CD4-positive, alpha-beta T cell treated with Interleukin-6 at 100 ng/mL for 8 hours (primary cell): Measurements from ENCODE around the gene ATP6AP1.

Source experiments
- DNase-seq: peaks from one replicate; pipeline ENCODE4 v3.0.0-alpha.2; 2020; ENCODE audit warnings: mixed read lengths, low spot score

The ATP6AP1 gene

DNA sequence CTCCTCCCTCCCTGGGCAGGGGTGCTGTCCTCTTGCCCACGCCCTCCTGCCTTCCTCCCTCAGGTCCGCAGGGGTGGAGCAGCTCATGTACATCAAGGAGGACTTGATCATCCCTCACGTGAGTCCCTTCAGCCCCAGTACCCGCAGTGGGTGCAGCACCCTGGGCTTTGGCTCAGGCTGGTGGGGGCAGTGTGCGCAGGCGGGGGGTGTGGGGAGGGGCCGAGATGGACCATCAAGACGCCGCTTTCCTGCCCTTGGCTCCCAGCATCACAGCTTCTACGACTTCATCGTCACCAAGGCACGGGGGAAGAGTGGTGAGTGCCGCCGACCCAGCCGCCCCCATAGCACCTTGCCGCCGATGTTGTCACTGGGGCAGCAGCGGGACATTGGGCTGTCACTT is 21.1 kb downstream of the ATP6AP1 start:
- DNase-seq, result no peak

DNA sequence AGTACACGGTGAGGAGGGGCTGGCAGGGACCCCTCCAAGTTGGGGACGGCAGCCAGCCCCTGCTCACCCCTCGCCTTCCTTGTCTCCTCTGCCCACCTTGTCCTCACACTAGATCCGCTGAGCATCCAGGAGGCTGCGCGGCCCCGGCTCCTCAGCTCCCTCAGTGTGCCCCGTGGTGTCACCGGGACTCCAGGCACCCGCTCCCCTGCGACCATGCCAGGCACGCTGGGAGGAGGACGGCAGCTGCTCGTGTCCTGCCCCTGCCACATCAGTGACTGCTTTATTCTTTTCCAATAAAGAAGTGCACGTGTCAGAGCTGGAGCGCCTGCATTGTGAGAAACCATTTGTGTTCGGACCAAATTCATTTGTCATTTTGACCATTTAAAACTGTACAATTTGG is 21.8 kb downstream of the ATP6AP1 start:
- DNase-seq, result no peak

DNA sequence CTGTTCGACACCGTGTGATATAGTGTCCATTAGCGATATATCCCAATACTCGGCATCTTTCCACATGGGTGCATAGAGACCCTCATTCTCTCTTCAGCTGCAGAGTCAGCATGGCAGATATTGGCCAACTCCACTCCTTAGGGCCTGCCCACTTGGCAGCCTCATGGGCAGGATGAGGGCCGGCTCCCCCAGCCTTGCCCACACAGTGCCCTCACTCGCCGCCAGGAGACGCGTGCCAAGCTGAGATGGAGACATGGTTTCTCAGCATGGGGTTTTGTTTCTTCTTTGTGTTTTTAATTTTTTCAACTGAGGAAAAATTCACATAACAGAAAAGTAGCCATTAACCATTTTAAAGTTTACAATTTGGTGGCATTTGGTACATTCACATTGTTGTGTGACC is 24.3 kb downstream of the ATP6AP1 start:
- no peak for DNase-seq

DNA sequence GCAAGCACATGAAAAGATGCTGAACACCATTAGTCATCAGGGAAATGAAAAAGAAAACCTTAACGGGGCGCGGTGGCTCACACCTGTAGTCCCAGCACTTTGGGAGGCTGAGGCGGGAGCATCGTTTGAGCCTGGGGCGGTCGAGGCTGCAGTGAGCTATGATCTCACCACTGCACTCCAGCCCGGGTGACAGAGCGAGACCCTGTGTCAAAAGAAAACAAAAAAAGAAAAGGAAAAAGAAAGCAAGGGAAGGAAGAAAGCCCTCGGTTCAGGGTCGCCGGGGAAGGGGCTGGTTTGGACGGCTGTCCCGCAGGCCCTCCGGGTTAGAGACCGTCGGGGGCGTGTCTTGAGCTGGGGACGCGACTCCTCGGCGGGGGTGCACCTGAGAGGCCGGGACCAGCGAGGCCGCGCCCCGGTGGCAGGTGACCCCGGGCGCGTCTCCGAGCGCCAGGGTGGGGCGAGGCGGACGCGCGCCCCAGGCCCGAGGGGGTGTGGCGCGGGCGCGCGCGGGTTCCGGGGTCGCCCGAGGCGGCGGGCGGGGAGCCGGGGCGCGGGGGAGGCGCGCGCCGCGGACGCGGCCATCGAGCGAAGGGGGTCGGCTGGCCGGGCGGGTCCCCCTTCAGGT is 29.1 kb downstream of the ATP6AP1 start:
- peak; percentile 55 for DNase-seq

DNA sequence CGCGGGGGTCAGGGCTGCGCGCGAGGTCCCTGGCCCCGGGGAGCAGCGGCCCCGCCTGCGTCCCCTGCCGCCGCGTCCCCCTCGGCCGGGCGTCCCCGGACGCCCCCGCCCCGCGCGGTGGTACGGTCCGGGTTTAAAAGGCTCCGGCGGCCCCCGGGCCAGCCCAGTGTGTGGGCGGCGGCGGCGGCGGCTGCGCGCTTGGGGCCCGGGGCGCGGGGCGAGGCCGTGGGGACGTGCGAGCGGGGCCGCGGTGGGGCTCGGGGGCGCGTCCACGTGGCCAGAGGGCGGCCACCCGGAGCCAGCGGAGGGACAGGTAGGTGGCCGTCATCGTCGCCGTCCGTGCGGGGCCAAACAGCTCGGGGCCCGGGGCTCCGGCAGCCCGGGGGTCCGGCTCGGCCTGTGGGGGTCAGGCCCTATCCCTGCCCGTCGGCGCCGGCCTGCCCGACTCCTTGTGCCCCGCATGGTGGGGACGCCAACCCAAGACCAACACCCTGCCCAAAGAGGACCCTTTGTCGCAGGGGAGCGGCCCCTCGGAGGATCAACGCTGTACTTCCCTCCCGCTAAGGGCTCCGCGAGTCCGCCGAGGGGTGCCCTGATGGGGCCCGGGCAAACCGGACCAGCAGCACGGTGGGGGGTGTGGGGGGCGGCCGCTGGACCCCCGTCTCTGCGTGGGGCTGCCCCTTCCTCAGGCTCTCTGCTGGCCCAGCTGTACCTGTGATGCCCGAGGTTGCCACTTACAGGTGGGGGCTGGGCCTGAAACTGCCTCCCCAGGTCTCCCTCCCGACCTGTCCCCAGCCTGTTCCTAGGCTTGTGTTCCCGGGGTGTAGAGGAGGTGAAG is 29.9 kb downstream of the ATP6AP1 start, which contains the start of gene PLXNA3:
Gene PLXNA3 (plus strand): TSS at position 166 of the 838 bp plus-strand sequence. CDS start 1,903 bp downstream, outside the sequence.
- peak; percentile 48 for DNase-seq

DNA sequence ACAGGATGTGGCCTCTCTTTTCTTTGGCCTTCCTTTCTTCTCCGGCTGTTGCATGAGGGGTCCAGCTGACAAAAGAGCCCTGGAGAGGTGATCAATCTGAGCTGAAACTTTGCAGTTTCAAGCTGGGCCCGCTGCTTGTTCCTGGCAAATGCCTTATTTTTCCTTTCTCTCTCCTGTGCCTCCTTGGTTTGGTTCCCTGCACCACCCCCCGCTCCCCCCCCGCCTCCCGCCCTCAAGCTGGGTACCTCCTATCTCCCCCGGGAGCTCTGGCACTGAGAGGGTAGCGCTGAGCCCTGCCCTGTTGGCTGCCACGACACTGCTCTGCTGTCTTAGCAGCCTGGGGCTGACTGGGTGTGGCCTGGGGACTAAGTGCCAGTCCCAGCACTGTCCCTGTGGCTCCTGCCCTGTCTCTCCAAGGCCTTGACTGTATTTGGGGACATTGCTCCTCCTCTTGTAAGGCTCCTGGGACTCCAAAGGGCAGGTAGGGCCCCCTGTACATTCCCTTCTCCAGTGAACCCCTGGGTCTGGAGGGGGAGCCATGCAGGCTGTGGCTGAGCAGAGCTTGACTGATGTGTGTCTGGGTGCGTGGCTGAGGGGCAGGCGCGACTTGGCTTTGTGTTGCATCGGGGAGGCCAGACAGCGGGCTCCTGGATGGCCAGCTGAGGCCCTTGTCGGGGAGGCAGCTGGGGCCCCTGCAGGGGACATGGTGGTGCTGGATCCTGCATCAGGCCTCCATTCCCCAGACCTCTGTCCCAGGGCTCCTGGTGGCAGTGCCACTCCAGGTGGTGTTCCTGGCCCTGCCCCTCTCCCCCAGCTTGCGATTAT is 30.7 kb downstream of the ATP6AP1 start:
- DNase-seq, result no peak

DNA sequence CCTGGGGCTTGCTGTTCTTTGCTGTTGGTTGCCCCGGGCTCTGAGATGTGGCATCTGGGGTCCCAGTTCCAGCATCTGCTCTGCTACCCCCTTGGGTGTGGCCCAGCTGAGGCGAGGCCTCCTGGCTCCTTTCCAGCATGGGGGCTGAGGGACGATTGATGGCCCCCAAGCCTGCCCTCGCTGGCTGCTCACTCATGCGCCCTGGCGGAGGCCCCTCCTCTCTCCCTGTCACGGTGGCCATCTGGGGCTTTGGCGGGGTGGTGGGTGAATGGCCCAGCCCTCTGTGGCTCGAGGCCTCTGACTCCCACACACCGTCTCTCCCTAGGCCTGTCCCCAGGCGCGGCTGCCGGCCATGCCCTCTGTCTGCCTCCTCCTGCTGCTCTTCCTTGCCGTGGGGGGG is 31.4 kb downstream of the ATP6AP1 start:
- DNase-seq, result no peak

DNA sequence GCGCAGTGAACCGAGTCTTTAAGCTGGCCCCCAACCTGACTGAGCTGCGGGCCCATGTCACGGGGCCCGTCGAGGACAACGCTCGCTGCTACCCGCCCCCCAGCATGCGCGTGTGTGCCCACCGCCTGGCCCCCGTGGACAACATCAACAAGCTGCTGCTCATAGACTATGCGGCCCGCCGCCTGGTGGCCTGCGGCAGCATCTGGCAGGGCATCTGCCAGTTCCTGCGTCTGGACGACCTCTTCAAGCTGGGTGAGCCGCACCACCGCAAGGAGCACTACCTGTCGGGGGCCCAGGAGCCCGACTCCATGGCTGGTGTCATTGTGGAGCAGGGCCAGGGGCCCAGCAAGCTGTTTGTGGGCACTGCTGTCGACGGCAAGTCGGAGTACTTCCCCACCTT is 31.8 kb downstream of the ATP6AP1 start:
- no peak for DNase-seq

DNA sequence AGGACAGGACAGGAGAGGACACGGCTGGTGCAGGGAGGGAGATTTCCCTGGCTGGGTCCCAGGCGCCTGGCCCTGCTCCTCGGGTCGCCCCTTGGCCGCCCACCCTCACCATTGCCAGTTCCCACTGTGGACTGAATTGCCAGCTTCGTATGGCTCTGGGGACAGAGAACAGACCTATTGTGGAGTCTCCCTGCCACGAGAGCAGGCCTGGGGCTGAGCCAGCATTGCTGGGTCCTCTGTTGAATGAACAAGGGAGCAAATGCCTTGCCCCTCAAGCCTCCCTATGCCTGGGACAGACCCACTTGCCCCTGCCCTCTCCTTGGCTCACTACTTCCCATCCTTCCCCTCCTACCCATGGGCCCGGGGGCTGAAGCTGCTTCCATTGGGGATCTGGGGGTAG is 33.9 kb downstream of the ATP6AP1 start:
- DNase-seq, result no peak

DNA sequence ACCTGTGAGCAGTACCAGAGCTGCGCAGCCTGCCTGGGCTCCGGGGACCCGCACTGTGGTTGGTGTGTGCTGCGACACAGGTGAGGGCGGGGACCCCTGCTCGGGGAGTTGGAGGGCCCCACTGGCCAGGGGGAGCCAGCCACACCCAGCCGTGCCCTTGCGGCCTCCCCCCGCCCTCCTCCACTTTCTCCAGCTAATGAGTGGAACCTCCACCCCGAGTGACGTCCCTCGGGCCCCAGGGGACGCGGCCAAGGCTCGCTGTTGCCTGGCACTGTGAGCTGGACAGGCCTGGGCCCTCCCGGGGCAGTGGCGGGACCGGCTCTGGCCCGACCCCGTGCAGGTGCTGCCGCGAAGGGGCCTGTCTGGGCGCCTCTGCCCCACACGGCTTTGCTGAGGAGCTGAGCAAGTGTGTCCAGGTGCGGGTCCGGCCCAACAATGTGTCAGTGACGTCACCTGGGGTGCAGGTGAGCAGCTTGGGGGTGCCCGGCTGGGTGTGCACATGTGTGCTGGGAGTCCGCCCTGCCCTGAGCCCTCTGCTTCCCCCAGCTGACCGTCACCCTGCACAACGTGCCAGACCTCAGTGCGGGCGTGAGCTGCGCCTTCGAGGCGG is 35.2 kb downstream of the ATP6AP1 start:
- no peak for DNase-seq

DNA sequence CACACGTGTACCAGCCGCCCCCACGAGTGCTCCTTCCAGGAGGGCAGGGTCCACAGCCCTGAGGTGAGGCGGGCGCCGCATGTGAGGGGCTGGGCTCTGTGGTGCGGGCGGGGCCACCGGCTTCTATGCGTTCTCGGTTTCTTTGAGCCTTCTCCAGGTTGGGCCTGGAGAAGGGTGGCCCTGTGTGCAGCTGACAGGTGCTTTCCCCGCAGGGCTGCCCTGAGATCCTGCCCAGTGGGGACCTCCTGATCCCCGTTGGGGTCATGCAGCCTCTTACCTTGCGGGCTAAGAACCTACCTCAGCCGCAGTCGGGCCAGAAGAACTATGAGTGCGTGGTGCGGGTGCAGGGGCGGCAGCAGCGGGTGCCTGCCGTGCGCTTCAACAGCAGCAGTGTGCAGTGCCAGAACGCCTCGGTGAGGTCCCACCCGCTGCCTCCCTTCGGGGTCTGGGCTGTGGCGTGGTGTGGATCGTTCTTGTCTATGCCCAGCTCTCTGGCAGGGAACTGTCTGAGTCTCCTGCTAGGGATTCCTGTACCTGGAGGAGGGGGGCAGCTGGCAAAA is 36.4 kb downstream of the ATP6AP1 start:
- DNase-seq, result no peak

DNA sequence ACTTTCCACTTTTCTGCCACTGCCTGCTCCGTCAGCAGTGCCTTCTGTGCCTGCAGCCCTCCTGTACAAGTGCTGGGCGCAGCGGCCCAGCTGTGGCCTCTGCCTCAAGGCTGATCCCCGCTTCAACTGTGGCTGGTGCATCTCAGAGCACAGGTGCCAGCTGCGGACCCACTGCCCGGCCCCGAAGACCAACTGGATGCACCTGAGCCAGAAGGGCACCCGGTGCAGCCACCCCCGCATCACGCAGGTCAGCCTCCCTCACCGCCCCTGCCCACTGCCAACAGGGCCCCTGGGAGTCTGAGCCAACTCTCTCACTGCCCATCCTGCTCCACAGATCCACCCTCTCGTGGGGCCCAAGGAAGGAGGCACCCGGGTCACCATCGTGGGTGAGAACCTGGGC is 37.1 kb downstream of the ATP6AP1 start:
- DNase-seq, result no peak

DNA sequence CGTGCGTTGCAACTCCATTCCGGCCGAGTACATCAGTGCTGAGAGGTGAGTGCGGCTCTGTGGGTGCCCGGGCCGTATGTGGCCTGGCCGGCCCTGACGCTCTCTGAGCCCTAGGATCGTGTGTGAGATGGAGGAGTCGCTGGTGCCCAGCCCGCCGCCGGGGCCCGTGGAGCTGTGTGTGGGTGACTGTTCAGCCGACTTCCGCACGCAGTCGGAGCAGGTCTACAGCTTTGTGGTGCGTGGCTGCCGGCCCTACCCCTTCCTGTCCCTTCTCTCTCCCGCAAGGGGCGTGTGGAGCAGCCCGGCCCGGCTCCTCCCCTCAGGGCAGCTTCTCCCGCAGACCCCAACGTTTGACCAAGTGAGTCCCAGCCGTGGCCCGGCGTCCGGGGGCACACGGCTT is 37.6 kb downstream of the ATP6AP1 start:
- no peak for DNase-seq

DNA sequence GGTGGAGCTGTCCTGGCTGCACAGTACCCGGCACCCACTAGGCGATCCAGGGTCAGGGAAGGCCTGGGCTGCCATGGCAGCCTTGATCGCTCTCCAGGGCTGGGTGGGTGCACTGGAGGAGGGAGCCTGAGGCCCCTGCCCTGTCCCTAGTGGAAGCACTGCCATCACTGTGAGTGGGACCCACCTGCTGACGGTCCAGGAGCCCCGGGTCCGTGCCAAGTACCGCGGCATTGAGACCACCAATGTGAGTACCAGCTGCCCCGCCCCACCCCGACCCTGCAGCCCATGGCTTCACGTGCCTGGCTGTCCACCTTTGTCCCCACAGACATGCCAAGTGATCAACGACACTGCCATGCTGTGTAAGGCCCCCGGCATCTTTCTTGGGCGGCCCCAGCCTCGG is 38.4 kb downstream of the ATP6AP1 start:
- no peak for DNase-seq

DNA sequence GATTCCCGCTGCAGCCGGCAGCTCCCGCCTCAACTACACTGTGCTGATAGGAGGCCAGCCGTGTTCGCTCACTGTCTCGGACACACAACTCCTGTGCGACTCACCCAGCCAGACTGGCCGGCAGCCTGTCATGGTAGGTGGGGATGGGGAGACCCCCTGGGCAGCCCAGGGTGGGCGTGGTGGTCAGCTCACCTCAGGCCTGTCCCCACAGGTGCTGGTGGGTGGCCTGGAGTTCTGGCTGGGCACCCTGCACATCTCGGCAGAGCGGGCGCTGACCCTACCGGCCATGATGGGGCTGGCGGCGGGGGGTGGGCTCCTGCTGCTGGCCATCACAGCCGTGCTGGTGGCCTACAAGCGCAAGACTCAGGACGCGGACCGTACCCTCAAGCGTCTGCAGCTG is 39.1 kb downstream of the ATP6AP1 start:
- DNase-seq, result no peak

DNA sequence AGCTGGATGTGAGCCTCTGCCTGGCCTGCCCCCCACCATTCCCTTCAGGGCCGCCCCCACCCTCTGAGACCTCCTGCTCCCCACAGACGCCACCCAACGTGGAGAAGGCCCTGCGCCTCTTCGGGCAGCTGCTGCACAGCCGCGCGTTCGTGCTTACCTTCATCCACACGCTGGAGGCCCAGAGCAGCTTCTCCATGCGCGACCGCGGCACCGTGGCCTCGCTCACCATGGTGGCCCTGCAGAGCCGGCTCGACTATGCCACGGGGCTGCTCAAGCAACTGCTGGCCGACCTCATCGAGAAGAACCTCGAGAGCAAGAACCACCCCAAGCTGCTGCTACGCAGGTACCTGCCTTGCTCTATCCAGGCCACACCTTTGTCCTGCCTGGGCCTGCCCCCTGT is 39.7 kb downstream of the ATP6AP1 start:
- no peak for DNase-seq

DNA sequence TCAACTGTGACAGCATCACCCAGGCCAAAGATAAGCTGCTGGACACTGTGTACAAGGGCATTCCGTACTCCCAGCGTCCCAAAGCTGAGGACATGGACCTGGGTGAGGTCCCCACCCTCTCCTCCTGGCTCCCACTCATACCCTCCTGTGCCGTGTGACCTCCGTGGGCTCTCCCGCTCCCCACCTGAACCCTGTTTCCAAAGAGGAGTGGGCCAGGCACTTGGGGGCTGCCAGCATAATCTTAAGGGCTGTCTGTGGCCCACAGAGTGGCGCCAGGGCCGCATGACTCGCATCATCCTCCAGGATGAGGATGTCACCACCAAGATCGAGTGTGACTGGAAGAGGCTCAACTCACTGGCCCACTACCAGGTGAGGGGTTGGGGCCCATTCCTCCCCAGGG is 40.6 kb downstream of the ATP6AP1 start:
- DNase-seq, result no peak

DNA sequence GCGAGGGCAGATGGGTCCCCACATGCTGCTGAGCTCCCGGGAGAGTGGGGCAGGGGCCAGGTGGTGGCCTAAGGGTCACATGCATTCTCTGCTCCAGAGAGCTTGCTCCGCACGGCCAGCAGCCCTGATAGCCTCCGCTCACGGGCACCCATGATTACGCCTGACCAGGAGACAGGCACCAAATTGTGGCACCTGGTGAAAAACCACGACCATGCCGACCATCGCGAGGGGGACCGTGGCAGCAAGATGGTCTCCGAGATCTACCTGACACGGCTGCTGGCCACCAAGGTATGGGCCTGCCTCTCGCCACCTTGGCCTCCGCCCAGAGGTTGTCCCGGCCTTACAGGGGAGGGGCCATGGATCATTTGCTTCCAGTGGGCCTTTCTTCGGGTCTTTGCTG is 41.4 kb downstream of the ATP6AP1 start:
- no peak for DNase-seq

DNA sequence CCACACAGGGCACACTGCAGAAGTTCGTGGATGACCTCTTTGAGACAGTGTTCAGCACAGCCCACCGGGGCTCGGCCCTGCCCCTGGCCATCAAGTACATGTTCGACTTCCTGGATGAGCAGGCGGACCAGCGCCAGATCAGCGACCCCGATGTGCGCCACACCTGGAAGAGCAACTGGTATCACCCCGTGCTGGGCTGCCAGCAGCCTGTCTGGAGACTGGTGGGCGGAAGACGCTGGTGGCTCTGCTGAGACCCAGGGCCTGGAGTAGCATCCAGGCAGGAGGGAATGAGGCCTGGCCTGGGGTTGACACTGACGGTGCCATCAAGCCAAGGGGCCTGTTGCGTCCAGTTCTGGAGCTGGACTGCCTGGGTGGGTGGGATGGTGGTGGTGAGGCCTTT is 42.0 kb downstream of the ATP6AP1 start:
- DNase-seq, result no peak

DNA sequence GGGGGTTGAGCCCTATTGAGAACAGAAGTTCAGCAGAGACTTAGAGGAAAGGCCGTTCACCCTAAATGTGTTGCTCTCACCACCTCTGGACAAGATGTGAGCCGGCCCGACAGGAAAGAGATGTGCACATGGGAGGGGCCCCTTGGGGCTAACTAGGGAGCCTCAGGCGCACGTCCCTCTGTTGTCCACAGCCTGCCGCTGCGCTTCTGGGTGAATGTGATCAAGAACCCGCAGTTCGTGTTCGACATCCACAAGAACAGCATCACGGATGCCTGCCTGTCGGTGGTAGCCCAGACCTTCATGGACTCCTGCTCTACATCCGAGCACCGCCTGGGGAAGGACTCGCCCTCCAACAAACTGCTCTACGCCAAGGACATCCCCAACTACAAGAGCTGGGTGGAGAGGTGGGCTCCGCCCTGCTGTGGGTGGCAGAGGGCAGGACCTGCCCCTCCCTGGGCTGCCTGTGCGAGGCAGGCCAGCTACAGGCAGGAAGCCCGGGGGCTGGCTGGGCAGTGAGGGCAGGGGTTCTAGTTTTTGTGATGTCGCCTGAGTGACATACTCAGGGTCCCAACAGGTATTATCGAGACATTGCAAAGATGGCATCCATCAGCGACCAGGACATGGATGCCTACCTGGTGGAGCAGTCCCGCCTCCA is 42.6 kb downstream of the ATP6AP1 start:
- no peak for DNase-seq

DNA sequence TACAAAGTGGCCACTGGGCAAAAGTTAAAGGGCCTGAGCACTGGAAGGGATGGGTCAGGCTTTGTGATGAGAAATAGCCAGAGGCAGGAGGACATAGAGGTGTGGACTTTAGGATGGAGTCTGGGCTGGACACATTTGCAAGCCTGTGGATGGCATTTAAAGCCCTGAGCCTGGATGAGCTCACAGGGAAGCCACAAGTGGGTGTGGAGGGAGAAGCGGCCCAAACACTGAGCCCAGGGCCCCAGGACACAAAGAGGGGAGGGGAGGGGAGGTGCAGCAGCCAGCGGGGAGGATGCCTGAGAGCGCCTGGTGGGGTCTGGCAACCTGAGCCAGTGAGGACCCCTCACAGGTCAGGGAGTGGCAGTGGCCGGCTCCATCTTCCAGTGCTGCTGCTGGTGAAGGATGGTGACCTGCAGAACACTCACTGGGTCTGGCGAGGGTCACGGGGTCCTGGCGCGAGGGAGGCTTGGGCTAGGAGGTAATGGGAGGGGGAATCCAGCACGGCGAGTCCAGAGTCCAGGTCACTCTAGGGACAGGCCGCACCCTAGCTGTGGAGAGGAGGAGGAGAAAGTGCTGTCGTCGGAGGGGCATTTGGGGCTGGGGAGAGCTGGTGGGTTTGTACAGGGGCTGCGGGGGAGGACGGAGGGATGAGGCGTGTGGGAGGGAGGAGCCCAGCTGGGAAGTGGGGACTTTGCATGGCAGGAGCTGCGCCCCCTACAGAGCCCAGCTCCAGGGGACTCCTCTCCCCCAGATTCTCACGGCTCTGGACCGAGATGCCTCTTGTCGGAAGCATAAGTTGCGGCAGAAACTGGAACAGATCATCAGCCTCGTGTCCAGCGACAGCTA is 43.6 kb downstream of the ATP6AP1 start:
- DNase-seq, result no peak
